Measurements from ENCODE around the gene WDR88.
"Not testable (repeated sequence)": the region's sequence is repeated elsewhere in the genome, so short reads cannot be mapped to it uniquely, and the experiment has no call there.

The WDR88 gene

DNA sequence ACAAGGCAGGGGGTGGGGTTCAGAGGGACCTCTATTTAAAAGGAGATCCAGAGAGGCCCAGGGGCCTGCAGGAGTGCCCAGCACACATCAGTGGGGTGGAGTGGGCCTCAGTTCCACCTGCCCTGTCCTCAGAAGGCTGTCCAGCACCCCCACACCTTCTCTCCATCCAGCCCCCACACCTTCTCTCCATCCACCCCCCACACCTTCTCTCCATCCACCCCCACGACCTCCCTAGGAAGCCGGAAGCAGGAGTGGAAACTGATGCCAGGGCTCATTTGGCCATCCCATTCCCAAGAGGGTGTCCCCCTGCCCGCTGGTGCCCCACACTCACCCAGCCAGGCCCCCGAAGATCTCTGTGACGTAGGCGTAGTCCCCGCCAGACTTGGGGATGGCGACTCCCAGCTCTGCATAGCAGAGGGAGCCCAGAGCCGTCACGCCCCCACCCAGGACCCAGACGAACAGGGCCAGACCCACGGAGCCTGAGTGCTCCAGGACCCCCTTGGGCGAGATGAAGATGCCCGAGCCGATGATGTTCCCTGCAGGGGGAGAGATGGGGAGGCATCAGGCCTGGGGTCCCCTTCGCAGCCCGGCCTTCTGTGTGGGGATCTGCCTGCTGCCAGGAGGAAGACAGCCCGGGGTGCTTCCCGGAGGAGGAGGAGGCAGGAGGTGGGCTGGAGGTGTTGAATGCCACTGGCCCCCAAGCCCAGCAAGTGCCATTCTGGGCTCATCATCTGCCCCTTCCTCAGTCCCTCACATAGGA lies 83.7 kb downstream of the WDR88 start:
- no peak for DNase-seq

DNA sequence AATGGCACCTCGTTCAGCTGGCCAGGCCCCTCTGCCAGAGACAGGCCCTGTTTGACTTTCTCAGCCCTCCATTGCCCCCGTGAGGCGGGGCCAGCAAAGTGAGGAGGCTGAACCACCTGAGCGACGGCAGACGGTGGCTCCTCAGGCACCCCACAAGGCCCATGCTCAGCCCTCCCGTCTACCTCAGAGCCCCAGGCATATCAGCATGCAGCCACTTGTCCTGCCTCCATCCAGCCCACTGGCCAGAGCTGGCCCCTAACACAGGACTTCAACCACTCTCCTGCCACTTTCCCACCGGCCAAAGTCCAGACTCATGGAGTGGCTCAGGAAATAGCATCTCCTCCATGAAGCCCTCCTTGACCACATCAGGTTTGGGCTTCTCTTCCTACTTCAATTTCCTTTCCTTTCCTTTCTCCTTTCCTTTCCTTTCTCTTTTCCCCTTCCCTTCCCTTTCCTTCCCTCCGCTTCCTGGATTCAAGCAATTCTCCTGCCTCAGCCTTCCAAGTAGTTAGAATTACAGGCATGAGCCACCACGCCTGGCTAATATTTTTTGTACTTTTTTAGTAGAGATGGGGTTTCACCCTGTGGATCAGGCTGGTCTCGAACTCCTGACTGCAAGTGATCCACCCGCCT lies 84.4 kb downstream of the WDR88 start:
- no peak for DNase-seq

GRCh38 chr19:33217881-33218280 lies 86.0 kb downstream of the WDR88 start:
- no peak for DNase-seq

GRCh38 chr19:33219261-33219815 lies 87.4 kb downstream of the WDR88 start:
- DNase-seq, result no peak

DNA sequence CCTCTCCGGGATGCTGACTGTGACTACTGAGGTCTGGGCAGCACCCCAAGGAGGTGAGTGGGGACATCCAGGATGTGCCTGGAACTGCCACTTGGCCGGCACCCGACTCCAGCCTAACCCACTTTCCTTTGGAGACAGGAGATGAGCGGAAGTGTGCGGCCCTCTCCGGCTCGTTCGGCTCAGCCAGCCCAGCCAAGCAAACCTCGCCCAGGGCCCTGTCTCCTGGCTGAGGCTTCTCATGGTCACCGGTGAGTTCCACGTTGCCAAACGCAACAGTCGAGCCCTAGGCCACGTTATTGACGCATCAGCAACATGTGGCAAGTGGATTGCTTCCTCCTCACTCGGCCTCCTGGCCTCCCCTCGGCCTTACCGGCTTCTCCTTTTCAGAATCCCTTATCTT lies 88.2 kb downstream of the WDR88 start:
- no peak for DNase-seq

DNA sequence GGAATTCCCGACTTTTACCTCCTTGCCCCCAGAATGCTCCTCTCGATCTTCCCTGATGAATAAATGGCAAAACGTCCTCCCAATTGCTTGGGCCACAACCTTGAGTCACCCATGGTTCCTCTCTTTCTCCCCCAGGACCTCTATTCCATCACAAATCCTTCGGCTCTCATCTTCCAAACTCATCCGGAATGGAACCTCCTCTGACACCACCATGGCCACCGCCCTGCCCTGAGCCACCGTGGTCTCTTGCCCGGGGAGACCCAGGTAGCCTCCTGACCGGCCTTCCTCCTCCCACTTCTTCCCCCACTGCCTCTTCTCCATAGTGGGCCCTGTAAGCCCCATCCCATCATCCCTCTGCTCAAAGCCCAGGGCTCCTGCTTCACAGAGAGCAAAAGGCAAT lies 88.8 kb downstream of the WDR88 start:
- no peak for DNase-seq

GRCh38 chr19:33221638-33222037 lies 89.7 kb downstream of the WDR88 start:
- no peak for DNase-seq

DNA sequence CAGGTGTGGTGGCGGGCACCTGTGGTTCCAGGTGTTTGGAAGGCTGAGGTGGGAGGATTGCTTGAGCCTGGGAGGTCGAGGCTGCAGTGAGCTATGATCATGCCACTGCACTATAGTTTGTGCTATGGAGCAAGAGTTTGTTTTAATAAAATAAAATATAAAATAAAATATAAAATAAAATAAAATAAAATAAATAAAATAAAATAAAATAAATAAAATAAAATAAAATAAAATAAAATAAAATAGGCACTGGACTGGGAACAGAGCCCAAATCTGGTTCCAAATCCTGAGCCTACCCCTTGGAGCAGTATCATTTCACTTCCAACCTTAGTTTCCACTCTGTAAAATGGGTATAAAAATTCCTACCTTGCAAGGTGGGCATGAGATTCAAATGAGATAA lies 90.3 kb downstream of the WDR88 start:
- not testable (repeated sequence) for DNase-seq

DNA sequence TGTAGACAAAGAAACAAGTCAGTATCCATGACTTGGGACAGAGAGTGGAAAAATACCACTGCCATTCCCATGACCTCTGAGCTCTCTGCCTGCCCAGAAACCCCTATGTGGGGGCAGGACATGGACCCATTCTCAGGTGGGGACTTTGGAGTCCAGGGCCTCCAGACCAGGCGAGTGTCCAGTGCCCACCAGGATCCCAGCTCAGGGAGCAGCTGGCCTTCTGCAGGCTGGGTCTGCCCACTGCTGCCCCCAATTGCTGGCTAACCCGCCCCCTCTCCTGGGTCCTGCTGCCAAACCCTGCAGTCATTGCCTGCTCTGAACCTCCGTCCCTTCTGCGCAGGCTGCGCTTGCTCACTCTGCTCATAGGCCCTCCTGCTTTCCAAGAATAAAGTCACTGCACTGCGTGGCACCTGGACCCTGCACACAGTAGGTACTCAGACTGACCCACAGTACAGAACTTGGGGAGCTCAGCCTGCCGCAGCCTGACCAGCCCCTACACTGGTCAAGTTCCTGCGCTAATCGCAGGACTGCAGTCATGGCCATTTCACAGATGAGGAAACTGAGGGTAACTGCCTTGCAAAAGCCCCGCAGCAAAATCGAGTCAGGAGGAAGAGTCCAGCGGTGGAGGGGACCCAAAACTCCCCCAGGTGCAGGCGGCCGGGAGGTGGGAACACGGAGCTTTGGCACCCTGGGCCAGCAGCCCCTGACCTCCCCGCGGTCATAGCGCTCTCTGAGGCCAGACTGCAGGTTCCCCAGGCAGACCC lies 93.0 kb downstream of the WDR88 start:
- DNase-seq, result no peak

All from suppressor macrophage treated with lipopolysaccharide for 4 hours (primary cell).